H9 (cell line): ENCODE data around the gene SPINT1. TPM values are rescaled to one million over a fixed set of nuclear protein-coding genes. Genes with fewer than 3 reads are reported as not detected.

Source experiments
- DNase-seq: peaks from one replicate; pipeline ENCODE4 v3.0.0-alpha.2; 2017
- H2AFZ ChIP-seq: one replicate; pipeline ENCODE4 v1.6.1; 2013; ENCODE audit warnings: mild to moderate bottlenecking, low read length, control low read depth, moderate library complexity
- H2AK5ac ChIP-seq: 2 replicates; pipeline ENCODE4 v1.6.1; 2013; ENCODE audit warnings: low read length, control low read depth, mixed read lengths; ENCODE audit not compliant: insufficient read length
- H2BK120ac ChIP-seq: one replicate; pipeline ENCODE4 v1.6.1; 2013; ENCODE audit warnings: low read depth, mild to moderate bottlenecking, low read length, control low read depth, inconsistent platforms; ENCODE audit not compliant: poor library complexity, severe bottlenecking
- H2BK12ac ChIP-seq: 2 replicates; pipeline ENCODE4 v1.6.1; 2013; ENCODE audit warnings: low read length, control low read depth, mixed read lengths, low read depth; ENCODE audit not compliant: insufficient read length
- H2BK15ac ChIP-seq: 2 replicates; pipeline ENCODE4 v1.6.1; 2013; ENCODE audit warnings: low read depth, low read length, control low read depth
- H2BK20ac ChIP-seq: one replicate; pipeline ENCODE4 v1.6.1; 2013; ENCODE audit warnings: low read depth, mild to moderate bottlenecking, low read length, control low read depth, inconsistent platforms; ENCODE audit not compliant: poor library complexity, severe bottlenecking
- H2BK5ac ChIP-seq: 2 replicates; pipeline ENCODE4 v1.6.1; 2013; ENCODE audit warnings: low read length, control low read depth, mixed read lengths; ENCODE audit not compliant: insufficient read length
- H3K14ac ChIP-seq: 2 replicates; pipeline ENCODE4 v1.6.1; 2013; ENCODE audit warnings: low read length, control low read depth; ENCODE audit not compliant: insufficient read depth
- H3K18ac ChIP-seq: 2 replicates; pipeline ENCODE4 v1.6.1; 2013; ENCODE audit warnings: low read depth, mild to moderate bottlenecking, mixed read lengths, low read length, control low read depth; ENCODE audit not compliant: insufficient read length
- H3K23ac ChIP-seq: 2 replicates; pipeline ENCODE4 v1.6.1; 2013; ENCODE audit warnings: low read length, control low read depth, mixed read lengths, low read depth; ENCODE audit not compliant: insufficient read length
- H3K23me2 ChIP-seq: 2 replicates; pipeline ENCODE4 v1.6.1; 2013; ENCODE audit warnings: low read depth, mild to moderate bottlenecking, mixed read lengths, low read length, control low read depth; ENCODE audit not compliant: insufficient read length, poor library complexity, severe bottlenecking
- H3K27ac ChIP-seq: 2 replicates; pipeline ENCODE4 v1.5.1; 2013; ENCODE audit warnings: low read length, control low read depth, mixed read lengths, low read depth; ENCODE audit not compliant: insufficient read length
- H3K27me3 ChIP-seq: 2 replicates; pipeline ENCODE4 v1.6.1; 2013; ENCODE audit warnings: low read length, control low read depth, inconsistent platforms; ENCODE audit not compliant: insufficient read depth
- H3K4ac ChIP-seq: 2 replicates; pipeline ENCODE4 v1.6.1; 2013; ENCODE audit warnings: low read depth, mild to moderate bottlenecking, control low read depth, inconsistent platforms, low read length, moderate library complexity
- H3K4me1 ChIP-seq: 2 replicates; pipeline ENCODE4 v1.6.1; 2013; ENCODE audit warnings: low read length, control low read depth, inconsistent platforms; ENCODE audit not compliant: insufficient read depth
- H3K4me2 ChIP-seq: 2 replicates; pipeline ENCODE4 v1.6.1; 2013; ENCODE audit warnings: low read length, control low read depth, mixed read lengths; ENCODE audit not compliant: insufficient read length, insufficient read depth
- H3K56ac ChIP-seq: 2 replicates; pipeline ENCODE4 v1.6.1; 2013; ENCODE audit warnings: low read depth, mild to moderate bottlenecking, mixed read lengths, low read length, control low read depth; ENCODE audit not compliant: insufficient read length
- H3K79me1 ChIP-seq: 2 replicates; pipeline ENCODE4 v1.6.1; 2013; ENCODE audit warnings: low read depth, mild to moderate bottlenecking, moderate library complexity, low read length, control low read depth, inconsistent platforms; ENCODE audit not compliant: insufficient read depth, poor library complexity, severe bottlenecking
- H3K79me2 ChIP-seq: 2 replicates; pipeline ENCODE4 v1.6.1; 2013; ENCODE audit warnings: low read length, control low read depth, inconsistent platforms; ENCODE audit not compliant: insufficient read depth
- H3K9ac ChIP-seq: 2 replicates; pipeline ENCODE4 v1.6.1; 2013; ENCODE audit warnings: low read length, control low read depth, mixed read lengths; ENCODE audit not compliant: insufficient read length; ENCODE audit errors: extremely low read depth
- H3K9me3 ChIP-seq: one replicate; pipeline ENCODE4 v1.6.1; 2013; ENCODE audit warnings: low read depth, low read length, inconsistent platforms; ENCODE audit not compliant: control insufficient read depth
- H3T11ph ChIP-seq: one replicate; pipeline ENCODE4 v1.6.1; 2013; ENCODE audit warnings: mild to moderate bottlenecking, low read length, control low read depth, inconsistent platforms
- H4K20me1 ChIP-seq: one replicate; pipeline ENCODE4 v1.6.1; 2013; ENCODE audit not compliant: control insufficient read depth, insufficient read length, insufficient read depth
- H4K5ac ChIP-seq: 2 replicates; pipeline ENCODE4 v1.6.1; 2013; ENCODE audit warnings: low read depth, mild to moderate bottlenecking, mixed read lengths, low read length, control low read depth; ENCODE audit not compliant: insufficient read length
- H4K8ac ChIP-seq: replicated peaks from 2 replicates; pipeline ENCODE4 v1.6.1; 2013; ENCODE audit warnings: low read length, control low read depth, mixed read lengths, low read depth; ENCODE audit not compliant: insufficient read length
- H4K91ac ChIP-seq: 2 replicates; pipeline ENCODE4 v1.6.1; 2013; ENCODE audit warnings: low read depth, mild to moderate bottlenecking, moderate library complexity, mixed read lengths, low read length, control low read depth; ENCODE audit not compliant: insufficient read length
- H3K27ac Mint-ChIP-seq, 3 experiments: 2 replicates in 2 of 3; 3 replicates in 1 of 3; pipeline ENCODE4 v1.8.0; 2020 to 2021; ENCODE audit warnings: mixed read lengths in 3 of 3, mild to moderate bottlenecking in 1 of 3, moderate library complexity in 1 of 3
- H3K27me3 Mint-ChIP-seq: 2 replicates; pipeline ENCODE4 v1.8.0; 2021; ENCODE audit warnings: low read depth, mild to moderate bottlenecking, moderate library complexity, mixed read lengths
- H3K36me3 Mint-ChIP-seq, 3 experiments: 2 replicates in 2 of 3; 3 replicates in 1 of 3; pipeline ENCODE4 v1.8.0; 2020 to 2021; ENCODE audit warnings: low read depth in 3 of 3, mixed read lengths in 3 of 3; ENCODE audit not compliant: insufficient read depth in 1 of 3
- H3K4me1 Mint-ChIP-seq, 2 experiments: 2 replicates each; pipeline ENCODE4 v1.8.0; 2020; ENCODE audit warnings: mixed read lengths in 2 of 2
- H3K4me3 Mint-ChIP-seq, 2 experiments: 2 replicates in 1 of 2; 3 replicates in 1 of 2; pipeline ENCODE4 v1.8.0; 2020 to 2021; ENCODE audit warnings: mild to moderate bottlenecking in 2 of 2, mixed read lengths in 2 of 2, moderate library complexity in 1 of 2
- H3K9me3 Mint-ChIP-seq, 2 experiments: 2 replicates in 1 of 2; 3 replicates in 1 of 2; pipeline ENCODE4 v1.8.0; 2020; ENCODE audit warnings: mild to moderate bottlenecking in 2 of 2, mixed read lengths in 2 of 2, moderate library complexity in 1 of 2
- WGBS: extraction: QIAGEN DNeasy Blood & Tissue Kit; methylation state at CpG from one replicate; pipeline ENCODE4 v1.1.7; 2013; ENCODE audit warnings: missing lambda C conversion rate, low lambda C conversion rate, mixed read lengths; ENCODE audit not compliant: insufficient read length; ENCODE audit errors: extremely low coverage; 5-methylcytosine and 5-hydroxymethylcytosine counted together
- total RNA-seq: library from RNA; stranded (reverse); gene quantifications from 2 replicates; pipeline ENCODE4 v1.2.1, GENCODE V29; 2021
- TF ChIP-seq, protein P1 (sequence below): fragments of 200-600 bp; sonication (generic); conservative IDR thresholded peaks from 3 replicates; pipeline ENCODE4 v1.8.0; 2021; ENCODE audit warnings: antibody characterized with exemption, mild to moderate bottlenecking

Gene SPINT1
- total RNA-seq, 1 experiment from 2014 or later, result 130 TPM

DNA sequence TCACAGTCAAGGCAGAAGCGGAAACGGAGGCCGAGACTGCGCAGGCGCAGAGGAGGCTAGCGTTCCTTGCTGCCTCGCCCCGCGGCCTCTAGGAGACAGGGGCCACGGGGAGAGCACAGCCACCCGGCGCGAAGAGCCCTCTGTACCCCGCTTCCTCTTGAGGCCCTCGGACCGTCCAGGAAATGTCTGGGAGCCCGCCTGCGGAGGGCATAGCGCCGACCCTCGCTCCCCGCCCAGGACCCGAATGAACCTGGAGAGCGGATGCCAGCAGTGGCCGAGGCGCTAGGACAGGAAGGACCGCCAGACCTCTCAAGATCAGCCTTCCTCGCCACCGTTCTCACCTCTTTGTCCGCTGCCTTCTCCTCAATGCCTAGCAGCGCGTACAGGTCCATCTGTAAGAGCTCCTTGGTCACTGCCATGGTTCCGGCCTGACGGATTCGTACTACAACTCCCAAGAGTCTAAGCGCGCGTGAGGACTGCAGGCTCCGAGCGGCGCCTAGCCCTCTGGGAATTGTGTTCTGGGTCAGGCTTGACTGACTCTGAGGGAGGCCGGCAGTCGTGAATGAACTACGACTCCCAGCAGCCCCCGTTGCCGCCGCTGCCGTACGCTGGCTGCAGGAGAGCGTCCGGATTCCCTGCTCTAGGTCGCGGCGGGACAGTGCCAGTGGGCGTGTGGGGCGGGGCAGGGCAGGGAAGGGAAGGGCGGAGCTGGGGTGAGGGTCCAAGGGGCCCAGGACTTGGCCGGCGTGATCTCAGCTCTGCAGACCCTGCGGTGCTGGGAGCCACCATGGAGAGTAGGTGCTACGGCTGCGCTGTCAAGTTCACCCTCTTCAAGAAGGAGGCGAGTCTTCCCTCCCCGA is 36.6 kb upstream of the SPINT1 start, which contains the start of the genes DNAJC17 and ZFYVE19:
Gene DNAJC17, minus strand, starts transcription at position 446 of the 860 bp plus-strand sequence. Its CDS starts 27 bp downstream, at position 419.
Gene ZFYVE19, plus strand, starts transcription at position 62 of the 860 bp plus-strand sequence. Its CDS starts 501 bp downstream, at position 563.
- Histone ChIP-seq H3K23ac (no peak within 1 kb of the TSS), H4K5ac (no peak within 1 kb of the TSS), H3K23me2 (peaks cover 4% of the 10 kb centered on the region), H4K20me1 (no peaks in the 10 kb centered on the region), H3K79me2 (no peaks in the 10 kb centered on the region), H3K14ac (peak within 1 kb of the TSS; percentile 18), H2BK15ac (no peak within 1 kb of the TSS), H4K91ac (no peak within 1 kb of the TSS), H2AK5ac (no peak within 1 kb of the TSS), H2BK20ac (no peak within 1 kb of the TSS), H4K8ac (peak within 1 kb of the TSS; percentile 63), H3K18ac (no peak within 1 kb of the TSS), H2BK5ac (no peak within 1 kb of the TSS), H3K27me3 (no peaks in the 10 kb centered on the region), H3K27ac (no peak within 1 kb of the TSS), H3K9me3 (no peaks in the 10 kb centered on the region), H2BK120ac (no peak within 1 kb of the TSS), H3K56ac (no peak within 1 kb of the TSS), H3K79me1 (no peaks in the 10 kb centered on the region), H3K4ac (no peak within 1 kb of the TSS), H3K9ac (peak within 1 kb of the TSS; percentile 48), H3K4me1 (peaks cover 3% of the 10 kb centered on the region), H2BK12ac (no peak within 1 kb of the TSS), H3K4me2 (peak within 1 kb of the TSS; percentile 97), H2AFZ (no peak within 1 kb of the TSS), H3T11ph (no peak within 1 kb of the TSS)
- no peaks in the 10 kb centered on the region; the same call in 1 of the 2 replicates for H3K27me3 Mint-ChIP-seq
- H3K4me1 Mint-ChIP-seq, result peaks cover 16 to 17% of the 10 kb centered on the region in 2 experiments
- TF ChIP-seq, protein P1, sequence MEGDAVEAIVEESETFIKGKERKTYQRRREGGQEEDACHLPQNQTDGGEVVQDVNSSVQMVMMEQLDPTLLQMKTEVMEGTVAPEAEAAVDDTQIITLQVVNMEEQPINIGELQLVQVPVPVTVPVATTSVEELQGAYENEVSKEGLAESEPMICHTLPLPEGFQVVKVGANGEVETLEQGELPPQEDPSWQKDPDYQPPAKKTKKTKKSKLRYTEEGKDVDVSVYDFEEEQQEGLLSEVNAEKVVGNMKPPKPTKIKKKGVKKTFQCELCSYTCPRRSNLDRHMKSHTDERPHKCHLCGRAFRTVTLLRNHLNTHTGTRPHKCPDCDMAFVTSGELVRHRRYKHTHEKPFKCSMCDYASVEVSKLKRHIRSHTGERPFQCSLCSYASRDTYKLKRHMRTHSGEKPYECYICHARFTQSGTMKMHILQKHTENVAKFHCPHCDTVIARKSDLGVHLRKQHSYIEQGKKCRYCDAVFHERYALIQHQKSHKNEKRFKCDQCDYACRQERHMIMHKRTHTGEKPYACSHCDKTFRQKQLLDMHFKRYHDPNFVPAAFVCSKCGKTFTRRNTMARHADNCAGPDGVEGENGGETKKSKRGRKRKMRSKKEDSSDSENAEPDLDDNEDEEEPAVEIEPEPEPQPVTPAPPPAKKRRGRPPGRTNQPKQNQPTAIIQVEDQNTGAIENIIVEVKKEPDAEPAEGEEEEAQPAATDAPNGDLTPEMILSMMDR, result 0 out of 3 replicates have a peak, but pooled peaks have one; percentile 11
- H3K27ac Mint-ChIP-seq, result peak within 1 kb of the TSS; percentile 42 to 86 (median 79); a peak in 3 of 7 replicates
- DNase-seq, result peak; percentile 99
- H3K36me3 Mint-ChIP-seq, result peaks cover 0 to 10% (median 2%) of the 10 kb centered on the region in 3 experiments; a peak in 2 of 7 replicates
- no peaks in the 10 kb centered on the region for H3K9me3 Mint-ChIP-seq
- H3K4me3 Mint-ChIP-seq, result peak within 1 kb of the TSS; percentile 93 to 98
- no CpG with 5 or more reads among the region's 64 CpGs for WGBS
